AG04449 (cell line): ENCODE measurements around the gene GGA2.
"Not testable (repeated sequence)": the region's sequence is repeated elsewhere in the genome, so short reads cannot be mapped to it uniquely, and the experiment has no call there.

Experiments used
- CTCF ChIA-PET: fragments of 350-600 bp; formaldehyde crosslinking; extraction: SDS; loops from one replicate; lab custom pipeline; 2021; ENCODE audit warnings: antibody characterized with exemption; lab: Yijun Ruan, JAX
- POLR2A ChIA-PET: fragments of 400-600, 350-600 bp; formaldehyde crosslinking; extraction: SDS; loops from one replicate; lab custom pipeline; 2020; ENCODE audit warnings: antibody characterized with exemption, inconsistent platforms; lab: Yijun Ruan, JAX
- DNase-seq: peaks from one replicate; pipeline ENCODE4 v3.0.0-alpha.2; 2010; ENCODE audit warnings: low read depth, low spot score
- H3K4me3 ChIP-seq: 2 replicates; pipeline ENCODE4 v1.5.1; 2011; ENCODE audit warnings: low read depth, mild to moderate bottlenecking, control low read depth, low read length
- TF ChIP-seq, protein P1 (sequence below): IDR thresholded peaks from one replicate; pipeline ENCODE4 v1.5.1; 2011; ENCODE audit warnings: mild to moderate bottlenecking, moderate library complexity, low read length, control low read depth, inconsistent platforms; ENCODE audit not compliant: insufficient read depth; ENCODE audit errors: missing control alignments

The GGA2 gene

GRCh38 chr16:23485841-23486240, 24.5 kb downstream of the GGA2 start:
- DNase-seq: no peak
- ChIA-PET POLR2A (no interaction called here), CTCF (no interaction called here)
- TF ChIP-seq, protein P1, sequence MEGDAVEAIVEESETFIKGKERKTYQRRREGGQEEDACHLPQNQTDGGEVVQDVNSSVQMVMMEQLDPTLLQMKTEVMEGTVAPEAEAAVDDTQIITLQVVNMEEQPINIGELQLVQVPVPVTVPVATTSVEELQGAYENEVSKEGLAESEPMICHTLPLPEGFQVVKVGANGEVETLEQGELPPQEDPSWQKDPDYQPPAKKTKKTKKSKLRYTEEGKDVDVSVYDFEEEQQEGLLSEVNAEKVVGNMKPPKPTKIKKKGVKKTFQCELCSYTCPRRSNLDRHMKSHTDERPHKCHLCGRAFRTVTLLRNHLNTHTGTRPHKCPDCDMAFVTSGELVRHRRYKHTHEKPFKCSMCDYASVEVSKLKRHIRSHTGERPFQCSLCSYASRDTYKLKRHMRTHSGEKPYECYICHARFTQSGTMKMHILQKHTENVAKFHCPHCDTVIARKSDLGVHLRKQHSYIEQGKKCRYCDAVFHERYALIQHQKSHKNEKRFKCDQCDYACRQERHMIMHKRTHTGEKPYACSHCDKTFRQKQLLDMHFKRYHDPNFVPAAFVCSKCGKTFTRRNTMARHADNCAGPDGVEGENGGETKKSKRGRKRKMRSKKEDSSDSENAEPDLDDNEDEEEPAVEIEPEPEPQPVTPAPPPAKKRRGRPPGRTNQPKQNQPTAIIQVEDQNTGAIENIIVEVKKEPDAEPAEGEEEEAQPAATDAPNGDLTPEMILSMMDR: no peak
- H3K4me3 ChIP-seq: no peak overlapping the region

DNA sequence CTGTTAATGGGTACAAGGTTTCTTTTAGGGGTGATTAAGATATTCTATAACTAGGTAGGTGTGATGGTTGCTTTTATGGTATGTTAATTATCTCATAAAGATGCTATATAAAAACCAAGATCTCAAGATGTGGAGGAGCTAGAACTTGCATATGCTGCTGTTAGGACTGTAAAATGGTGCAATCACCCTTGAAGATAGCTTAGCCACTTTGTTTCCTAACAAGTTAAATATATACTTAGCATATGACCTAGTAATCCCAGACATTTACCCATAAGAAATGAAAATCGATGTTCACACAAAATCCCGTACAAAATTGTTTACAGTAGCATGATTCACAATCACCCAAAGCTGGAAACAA, 25.1 kb downstream of the GGA2 start:
- ChIA-PET POLR2A (no interaction called here), CTCF (no interaction called here)
- no peak for DNase-seq
- TF ChIP-seq, protein P1: no peak
- H3K4me3 ChIP-seq: no peak overlapping the region

DNA sequence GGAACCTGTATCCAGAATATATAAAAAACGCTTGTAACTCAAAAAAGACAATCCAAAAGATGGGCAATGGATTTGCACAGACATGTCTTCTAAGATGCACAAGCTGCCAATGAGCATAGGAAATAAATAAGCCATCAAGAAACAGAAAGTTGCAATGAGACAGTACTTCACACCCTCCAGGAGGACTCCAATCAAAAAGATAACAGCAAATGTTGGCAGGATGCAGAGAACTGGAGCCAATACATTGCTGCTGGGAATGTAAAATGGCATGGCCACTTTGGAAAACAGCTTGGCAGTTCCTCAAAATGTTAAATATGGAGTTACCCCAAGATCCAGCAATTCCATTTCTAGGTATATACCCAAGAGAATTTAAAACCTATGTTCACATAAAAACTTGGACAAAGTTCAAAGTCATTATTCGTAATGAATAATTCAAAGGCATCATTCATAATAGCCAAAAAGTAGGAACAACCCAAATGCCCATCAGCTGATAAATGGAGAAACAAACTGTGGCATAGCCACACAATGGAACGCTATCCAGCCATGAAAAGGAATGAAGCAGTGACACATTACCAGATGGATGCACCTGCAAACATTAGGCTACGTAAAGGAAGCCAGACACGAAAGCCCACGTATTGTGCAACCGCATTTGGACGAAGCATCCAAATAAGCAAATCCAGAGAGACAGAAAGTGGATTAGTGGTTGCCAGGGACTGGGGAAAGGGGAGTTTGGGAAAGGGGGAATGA, 25.6 kb downstream of the GGA2 start:
- no peak overlapping the region for H3K4me3 ChIP-seq
- CTCF ChIA-PET: no interaction called here
- no peak for DNase-seq
- POLR2A ChIA-PET: no interaction called here
- TF ChIP-seq, protein P1: no peak

- POLR2A ChIA-PET, DNase-seq, H3K4me3 ChIP-seq: not testable (repeated sequence)
- CTCF ChIA-PET: interaction anchor here (1.4 kb wide), 1 partner anchor 11 kb away, joined by 3 read pairs; no protein-coding TSS in a partner anchor
Observed at GRCh38 chr16:23483492-23483891, 26.8 kb downstream of the GGA2 start.

DNA sequence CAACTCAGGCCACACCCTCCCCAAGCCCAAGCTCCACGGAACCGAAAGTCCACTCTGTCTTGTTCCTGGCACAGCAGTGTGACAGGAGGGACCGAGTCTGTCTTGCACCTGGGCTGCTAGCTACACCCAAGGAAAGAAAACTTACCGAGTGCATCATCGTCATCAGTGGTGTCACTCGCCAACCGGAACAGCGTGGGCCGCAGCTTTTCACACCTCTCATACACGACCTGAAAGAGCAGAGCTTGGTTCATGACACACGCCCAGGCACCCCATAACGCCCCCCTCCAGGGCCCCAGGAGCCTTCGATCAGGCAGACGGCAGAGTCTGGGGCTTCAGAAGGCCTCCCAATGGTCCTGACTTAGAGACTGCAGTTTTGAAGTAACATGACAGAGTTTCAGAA, 27.5 kb downstream of the GGA2 start:
- POLR2A ChIA-PET: no interaction called here
- DNase-seq: no peak
- CTCF ChIA-PET: interaction anchor here (0.6 to 1.5 kb wide), 4 partner anchors 11 to 48 kb away, joined by 3 to 4 read pairs (median 3); no protein-coding TSS in a partner anchor
- TF ChIP-seq, protein P1: no peak
- H3K4me3 ChIP-seq: no peak overlapping the region

- ChIA-PET CTCF (no interaction called here), POLR2A (no interaction called here)
- no peak overlapping the region for H3K4me3 ChIP-seq
- DNase-seq: no peak
- TF ChIP-seq, protein P1: no peak
Observed at GRCh38 chr16:23480257-23480656, 30.0 kb downstream of the GGA2 start.

DNA sequence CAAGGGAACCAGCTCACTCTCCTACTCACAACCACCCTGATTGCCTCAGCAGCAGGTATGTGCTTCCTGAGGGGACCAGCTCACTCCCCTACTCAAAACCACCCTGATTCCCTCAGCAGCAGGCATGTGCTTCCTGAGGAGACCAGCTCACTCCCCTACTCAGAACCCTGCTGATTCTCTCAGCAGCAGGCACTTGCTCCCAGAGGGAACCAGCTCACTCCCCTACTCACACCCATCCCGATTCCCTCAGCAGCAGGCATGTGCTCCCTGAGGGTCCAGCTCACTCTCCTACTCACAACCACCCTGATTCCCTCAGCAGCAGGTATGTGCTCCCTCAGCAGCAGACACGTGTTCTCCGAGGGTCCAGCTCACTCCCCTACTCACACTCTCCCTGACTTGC, 31.2 kb downstream of the GGA2 start:
- CTCF ChIA-PET: no interaction called here
- TF ChIP-seq, protein P1: no peak
- DNase-seq: no peak
- POLR2A ChIA-PET: no interaction called here
- no peak overlapping the region for H3K4me3 ChIP-seq
